Activated T-helper 1 cell treated with anti-CD3 and anti-CD28 coated beads, Interleukin-2, amount 50 U/mL, for 16 hours (primary cell): ENCODE data around the gene MEP1A.
"Not testable (repeated sequence)": the region's sequence is repeated elsewhere in the genome, so short reads cannot be mapped to it uniquely, and the experiment has no call there.

Experiments used
- DNase-seq, 2 donors: peaks; one replicate each; pipeline ENCODE4 v3.0.0-alpha.2; 2020; ENCODE audit warnings: low read depth in 1 of 2, low spot score in 1 of 2

The MEP1A gene

DNA sequence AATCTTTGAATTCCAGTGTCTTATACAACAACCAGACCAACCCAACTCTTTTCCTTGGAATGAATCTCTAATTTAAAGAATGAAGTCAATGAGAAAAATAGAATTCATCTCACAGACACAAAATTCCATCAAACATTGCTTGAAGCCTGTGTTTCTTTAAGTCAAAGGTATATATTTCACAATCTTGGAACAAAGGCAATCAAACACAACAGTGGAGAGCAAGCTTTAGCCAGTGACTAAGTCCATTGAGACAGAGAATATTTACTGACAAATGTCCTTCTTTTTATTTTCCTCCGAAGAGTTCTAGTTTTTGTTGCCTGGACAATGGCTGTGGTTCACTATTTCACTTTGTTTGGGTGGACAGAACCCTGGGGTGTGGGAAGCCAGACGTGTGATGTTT, 35.8 kb downstream of the MEP1A start:
- no peak for DNase-seq

DNA sequence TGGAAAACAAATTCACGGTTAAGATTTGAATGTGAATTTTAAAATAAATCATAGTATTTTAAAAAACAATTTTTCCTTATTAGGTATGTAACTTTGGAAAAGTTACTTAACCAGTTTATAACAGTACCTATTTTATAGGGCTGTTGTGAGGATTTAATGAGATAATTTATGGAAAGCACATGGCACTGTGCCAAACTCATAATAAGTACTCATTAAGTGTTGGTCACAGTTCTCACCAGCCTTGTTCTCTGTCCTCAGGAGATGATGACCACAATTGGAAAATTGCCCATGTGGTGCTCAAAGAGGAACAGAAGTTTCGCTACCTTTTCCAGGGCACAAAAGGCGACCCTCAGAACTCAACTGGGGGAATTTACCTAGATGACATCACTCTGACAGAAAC, 39.6 kb downstream of the MEP1A start:
- DNase-seq: no peak

DNA sequence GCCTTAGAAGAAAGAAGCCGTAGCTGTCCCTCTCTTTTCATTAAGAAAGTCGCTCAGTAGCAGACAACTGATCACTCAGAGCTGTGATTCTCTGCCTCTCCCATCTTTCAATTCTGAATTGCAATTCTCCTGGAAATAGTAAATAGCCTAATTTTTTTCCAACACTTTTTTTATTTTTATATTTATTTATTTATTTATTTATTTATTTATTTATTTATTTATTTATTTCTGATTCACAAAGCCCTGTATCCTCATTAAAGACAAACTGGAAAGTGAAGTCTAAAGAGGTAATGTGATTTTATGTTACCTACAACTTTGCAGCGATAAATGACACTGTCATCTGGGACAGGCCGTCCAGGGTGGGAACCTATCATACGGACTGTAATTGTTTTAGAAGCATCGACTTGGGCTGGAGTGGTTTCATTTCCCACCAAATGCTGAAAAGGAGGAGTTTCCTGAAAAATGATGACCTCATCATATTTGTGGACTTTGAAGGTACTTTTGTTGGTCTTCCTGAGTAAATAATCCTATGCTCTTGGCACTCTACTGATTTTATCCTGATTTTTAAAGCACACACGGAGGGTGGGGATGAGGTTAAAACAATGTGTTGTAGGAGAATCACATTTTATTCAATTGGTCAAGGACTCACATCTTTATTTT, 41.2 kb downstream of the MEP1A start:
- DNase-seq: not testable (repeated sequence)

DNA sequence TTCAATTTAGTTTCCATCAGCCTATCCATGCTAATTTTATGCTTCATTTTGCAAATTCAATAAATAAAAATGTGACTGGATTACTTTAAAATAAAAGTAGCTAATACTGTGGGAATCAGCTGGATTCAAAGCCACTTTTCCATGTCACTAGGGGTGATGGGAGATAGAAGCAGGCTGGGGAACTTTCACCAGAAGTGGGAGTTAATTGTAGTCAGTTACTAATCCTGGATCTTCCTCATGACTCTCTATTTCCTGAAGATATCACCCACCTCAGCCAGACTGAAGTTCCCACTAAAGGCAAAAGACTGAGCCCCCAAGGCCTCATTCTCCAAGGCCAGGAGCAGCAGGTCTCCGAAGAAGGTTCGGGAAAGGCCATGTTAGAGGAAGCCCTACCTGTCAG, 41.8 kb downstream of the MEP1A start:
- not testable (repeated sequence) for DNase-seq

DNA sequence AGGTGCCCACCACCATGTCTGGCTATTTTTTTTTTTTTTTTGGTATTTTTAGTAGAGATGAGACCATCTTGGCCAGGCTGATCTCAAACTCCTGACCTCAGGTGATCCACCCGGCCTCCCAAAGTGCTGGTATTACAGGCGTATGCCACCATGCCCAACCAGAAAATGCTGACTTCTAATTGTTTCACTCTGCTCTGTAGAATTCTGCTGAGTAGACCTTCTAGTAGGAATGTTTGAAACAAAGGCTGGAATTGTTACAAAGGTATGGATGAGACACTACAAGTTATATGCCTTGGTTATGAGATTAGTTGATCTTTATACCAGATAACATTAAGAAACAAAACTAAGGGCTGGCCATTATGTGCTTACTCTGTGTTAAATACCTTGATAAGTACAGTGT, 44.8 kb downstream of the MEP1A start:
- DNase-seq: no peak

DNA sequence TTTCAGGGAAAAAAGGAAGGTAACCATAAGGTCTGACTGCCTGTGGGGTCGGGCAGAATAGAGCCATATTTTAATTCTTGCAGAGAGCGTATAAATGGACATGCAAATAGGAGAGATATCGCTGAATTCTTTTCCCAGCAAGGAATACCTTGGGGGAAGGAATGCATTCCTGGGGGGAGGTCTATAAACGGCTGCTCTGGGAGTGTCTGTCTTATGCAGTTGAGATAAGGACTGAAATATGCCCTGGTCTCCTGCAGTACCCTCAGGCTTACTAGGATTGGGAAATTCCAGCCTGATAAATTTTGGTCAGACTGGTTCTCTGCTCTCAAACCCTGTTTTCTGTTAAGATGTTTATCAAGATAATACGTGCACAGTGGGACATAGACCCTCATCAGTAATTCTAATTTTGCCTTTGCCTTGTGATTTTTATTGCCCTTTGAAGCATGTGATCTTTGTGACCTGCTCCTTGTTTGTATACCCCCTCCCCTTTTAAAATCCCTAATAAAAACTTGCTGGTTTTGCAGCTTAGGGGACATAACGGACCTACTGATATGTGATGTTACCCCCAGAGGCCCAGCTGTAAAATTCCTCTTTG, 49.2 kb downstream of the MEP1A start:
- DNase-seq: not testable (repeated sequence)

DNA sequence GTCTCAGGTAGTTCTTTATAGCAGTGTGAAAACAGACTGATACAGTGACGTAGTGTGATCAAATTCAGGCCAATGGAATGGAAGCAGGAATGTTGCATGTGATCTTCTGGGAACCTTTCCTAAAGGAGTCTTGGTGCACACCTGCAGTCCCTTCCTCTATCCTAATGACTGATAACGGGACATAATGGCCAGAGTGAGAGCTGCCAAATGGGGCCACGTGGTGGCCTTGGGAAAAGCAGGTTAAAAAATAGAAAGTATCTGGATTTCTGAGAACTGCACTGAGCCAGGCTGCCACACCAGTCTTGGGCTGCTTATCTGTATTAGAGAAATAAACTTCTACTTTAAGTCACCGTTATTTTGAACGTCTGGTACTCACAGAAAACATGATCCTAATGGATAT, 51.9 kb downstream of the MEP1A start:
- DNase-seq: no peak

DNA sequence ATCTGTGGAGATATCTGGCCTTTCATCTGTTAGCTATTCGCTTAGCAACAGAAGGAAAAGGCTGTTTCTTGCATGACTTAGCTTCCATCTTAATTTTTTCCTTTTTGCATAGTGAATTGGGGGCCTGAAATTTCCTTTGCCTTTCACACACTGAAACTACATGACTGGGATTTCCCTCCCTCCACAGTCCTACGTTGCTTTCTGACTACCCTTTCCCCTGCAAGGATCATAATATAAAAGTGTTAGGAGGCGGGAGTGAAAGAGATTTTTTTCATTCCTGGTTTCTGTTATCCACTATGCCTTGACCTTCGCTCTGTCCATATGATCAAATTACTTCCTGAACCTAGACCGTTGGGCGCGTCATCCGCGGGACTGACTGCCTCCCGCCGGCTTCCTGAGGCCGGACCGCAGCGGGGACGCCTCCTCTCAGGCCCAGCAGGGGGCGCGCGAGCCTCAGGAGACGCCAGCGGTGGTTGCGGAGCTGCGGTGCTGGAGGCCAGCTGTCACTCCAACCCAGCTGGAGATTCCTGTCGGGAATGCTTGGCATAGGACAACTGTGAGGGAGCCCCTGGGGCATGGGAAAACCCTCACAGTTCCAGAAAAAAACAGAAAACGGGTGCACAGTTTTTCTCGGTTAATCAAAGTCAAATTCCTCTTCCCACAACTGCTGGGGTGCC, 55.6 kb downstream of the MEP1A start:
- peak; percentile 15 for DNase-seq

DNA sequence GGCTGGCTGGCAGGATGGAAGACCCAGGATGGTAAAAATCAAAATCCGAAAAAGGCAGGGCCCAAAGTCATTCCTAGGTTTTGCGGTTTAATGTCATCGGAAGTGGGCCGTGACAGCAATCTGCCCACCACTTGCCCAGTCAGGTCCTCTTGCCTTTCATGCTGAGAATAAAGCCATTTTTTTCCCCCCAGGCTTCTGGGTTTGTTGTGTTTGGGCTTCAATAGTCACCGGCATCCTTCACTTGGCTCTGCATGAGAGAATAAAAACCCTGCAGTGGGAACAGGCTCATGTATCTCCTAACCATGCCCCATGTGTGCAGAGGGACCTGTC, 56.1 kb downstream of the MEP1A start:
- DNase-seq: no peak

DNA sequence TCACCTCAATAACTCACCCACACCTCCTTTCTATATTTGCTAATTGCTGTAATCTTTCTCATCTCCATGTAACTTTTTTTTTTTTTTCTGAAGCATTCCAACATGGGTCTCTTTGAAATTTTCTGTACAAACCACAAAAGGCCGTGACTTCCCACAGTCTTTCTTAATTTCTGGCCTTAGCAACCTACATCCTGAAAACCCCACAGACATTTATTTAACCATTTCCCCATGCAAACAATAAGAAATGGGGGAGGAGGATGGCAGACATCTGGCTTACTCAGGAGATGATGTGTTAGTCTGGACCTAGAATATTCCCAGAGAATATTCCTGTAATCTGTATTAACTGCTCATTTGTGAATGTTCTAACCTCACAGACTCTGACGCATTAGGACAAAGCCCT, 57.6 kb downstream of the MEP1A start:
- no peak for DNase-seq

DNA sequence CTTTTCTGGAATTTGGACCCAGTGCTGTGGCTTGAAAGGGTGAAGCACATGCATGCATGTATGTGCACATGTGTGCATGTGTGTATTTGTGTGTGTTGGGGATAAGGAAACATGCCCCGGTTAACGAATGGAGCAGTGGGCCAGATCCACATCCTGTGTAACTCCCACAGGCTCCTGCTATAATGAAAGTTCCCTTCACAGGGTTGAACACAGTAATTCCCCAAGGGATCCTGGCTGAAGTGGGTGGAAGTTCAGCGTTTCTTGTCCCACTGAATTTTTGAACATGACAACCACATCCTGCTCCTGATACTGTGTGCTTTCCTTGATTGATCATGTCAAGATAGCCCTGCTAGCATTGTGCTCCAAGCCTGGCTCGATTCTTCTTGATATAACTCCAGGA, 58.4 kb downstream of the MEP1A start:
- not testable (repeated sequence) for DNase-seq

DNA sequence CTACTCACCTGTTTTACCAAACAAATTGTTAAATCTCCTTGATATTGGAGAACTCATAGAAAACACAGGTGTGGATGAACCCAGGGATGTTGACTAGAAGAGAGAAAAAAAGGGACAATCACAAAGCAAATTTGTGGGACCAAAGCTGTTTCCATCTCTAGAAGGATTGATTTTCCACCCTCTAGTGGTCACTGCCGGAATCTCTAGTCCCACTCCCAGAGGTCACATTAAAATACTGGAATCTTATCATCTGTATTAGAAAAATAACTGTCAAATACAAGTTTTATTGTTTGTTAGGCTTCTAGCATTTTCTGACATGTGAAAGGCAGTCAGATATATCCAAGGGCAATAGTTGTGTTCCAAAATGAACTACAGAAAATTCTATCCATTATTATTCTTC, 62.8 kb downstream of the MEP1A start:
- DNase-seq: not testable (repeated sequence)

DNA sequence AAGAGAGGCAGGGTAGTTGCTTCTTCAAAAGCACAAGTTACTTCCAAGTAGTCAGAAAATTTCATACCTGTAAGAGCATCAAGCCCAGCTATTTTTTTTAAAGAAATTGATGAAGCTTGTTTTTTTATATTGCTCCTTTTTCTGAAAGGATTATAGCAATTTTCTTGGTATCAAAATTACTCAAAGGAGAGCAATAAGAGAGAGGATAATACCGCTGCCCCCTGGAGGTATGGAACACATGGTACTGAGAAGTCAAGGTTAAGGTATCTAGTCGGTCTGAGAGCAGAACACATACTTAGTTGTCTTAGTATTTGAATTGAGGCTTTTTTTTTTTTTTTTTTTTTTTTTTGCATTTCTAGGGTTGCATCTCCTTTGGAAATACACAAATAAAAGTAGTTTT, 69.2 kb downstream of the MEP1A start:
- DNase-seq: no peak

DNA sequence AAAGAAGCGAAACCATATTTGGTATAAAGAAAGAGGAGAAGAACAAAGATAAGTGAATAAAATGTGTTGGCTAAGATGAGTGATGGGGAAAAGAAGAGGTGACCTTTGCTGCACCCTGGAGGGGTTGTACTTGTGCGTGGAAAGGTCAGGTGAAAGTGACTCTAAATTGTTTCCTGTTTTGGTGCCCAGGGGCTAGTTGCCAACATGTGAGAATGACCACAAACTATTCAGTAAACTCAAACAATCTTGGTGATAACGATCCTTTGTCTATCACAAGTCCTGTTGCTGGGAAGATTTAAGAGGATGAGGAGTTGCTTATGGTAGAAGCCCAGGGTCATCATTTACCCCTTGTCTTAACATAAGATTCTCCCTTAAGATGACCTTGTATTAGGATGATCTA, 70.6 kb downstream of the MEP1A start:
- no peak for DNase-seq

DNA sequence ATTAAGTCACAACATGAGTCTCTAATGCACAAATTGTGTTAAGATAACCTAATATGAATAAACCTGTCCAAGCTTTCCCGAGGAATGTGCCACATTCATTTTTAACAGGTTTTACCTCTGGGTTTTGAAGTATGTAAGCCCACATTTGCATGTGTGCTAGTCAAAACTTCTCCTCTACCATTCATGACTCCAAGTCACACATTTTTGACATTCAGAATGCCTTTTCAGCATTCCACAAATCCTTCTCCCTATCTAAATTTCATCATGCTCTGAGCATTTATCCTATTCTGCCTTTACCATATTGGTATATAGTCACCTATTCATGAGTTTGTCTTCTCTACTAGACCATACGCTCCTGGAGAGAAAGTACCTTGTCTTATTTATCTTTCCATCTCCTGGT, 72.0 kb downstream of the MEP1A start:
- no peak for DNase-seq

DNA sequence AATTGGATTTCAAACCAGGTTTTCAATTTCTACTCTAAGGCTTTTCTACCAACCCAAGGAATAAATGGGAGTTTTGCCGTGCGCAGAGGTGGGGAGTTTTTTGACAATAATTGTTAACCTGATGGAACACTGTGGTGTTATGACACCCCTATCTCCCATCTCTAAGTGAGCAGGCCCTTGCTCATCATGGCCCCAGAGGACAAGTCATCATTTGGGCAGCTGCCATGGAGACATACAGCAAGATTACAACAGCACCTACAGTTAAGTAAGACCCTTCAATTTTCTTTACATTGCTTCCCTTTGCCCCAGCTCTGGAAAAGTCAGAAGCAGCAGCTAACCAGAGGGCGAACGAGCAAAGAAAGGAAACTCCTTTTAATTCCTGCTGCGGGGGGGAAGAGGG, 74.2 kb downstream of the MEP1A start:
- DNase-seq: no peak

DNA sequence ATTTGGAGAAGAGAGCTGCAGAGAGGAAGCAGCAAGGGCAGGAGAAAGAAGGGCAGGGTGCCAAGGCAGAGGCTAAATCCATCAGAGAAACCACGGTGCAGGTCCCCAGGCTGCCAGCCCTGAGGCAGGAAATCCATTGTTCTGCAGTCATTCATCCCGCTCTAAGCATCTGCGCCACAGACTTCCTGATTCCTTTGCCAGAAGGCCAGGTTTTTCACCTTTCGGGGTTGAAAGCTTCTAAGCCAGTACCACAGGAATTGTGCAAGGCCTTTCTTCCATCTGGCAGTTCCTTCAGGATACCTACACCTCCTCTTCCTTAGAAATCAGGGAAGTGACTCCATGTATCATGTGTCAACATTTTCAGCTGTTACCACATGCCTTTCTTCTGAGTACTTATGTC, 82.9 kb downstream of the MEP1A start:
- no peak for DNase-seq

DNA sequence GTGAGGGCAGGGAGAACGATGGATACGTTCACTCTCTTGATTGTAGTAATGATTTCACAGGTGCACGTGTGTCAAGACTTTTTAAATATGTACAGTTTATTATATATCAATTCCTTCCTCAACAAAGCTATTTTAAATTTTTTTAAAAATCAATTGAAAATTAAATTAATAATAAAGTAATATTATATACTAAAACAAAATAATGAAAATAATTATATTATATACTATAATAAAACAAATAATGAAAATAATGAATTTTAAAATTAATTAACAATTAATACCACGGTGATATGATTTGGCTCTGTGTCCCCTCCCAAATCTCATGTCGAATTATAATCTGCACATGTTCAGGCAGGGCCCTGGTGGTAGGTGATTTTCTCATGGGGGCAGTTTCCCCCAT, 85.8 kb downstream of the MEP1A start:
- DNase-seq: no peak

DNA sequence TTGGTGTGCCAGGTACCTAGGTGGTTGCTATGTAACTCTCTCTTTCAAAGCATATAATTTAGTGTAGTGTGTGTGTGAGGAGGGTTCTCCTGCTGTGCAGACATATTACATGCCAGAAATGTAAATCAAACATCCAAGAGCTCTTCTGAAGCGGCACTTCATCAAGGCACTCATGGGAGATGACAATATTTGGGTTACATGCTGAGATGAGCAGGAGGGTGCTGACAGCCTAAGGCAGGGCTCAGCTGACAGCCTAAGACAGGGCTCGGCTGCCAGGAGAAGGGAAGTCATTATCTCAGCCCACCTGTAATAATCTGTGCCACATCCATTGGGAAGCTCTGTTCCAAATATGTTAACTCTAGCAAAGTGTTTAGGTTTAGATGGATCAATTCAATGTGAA, 89.5 kb downstream of the MEP1A start:
- DNase-seq: no peak

DNA sequence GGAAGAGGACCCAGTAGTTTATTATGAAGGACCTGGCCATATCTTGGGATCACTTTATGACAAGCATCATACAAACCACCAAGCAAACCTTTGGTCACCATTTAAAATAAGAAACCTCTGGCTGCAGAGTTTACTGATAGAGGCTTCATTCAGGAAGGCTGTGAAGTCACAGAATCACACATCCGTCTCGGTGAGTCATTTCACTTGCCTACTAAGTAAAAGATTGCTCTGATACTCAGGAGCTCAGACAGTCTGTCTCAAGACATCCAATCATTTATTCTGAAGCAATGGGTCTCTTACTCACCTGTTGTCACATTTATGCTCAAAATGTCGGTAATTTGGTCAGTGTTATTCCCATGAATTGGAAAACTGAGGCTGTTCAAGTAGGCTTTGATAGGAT, 94.8 kb downstream of the MEP1A start:
- no peak for DNase-seq

DNA sequence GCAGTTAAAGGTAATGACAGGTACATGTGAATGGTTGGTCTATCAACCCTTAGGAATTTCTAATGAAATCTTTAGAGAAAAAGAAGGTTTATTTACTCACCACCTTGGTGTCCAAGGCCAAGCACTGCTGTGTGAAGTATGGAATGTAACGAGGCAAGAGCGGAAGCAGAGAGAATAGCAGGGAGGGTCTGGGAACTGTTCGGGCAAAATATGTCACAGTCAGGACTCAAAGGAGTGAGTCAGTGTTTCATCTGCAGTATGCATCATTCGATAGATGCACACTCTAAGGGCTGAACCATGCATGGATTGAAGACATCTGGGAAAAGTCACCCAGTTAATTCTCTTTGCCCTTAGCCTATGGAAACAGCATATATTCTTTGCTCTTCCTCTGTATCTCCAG, 95.4 kb downstream of the MEP1A start:
- DNase-seq: no peak
